ENCODE data around the gene RIMBP2.

- TF ChIP-seq CTCF (IDR thresholded peaks at IDR 0.05): no peak
- no peak for TF ChIP-seq ZFX (IDR thresholded peaks at IDR 0.05; ENCODE audit: borderline replicate concordance)
Measured at GRCh38 chr12:130640901-130641300, 75.2 kb downstream of the RIMBP2 start.
